Stromal cell of bone marrow (primary cell): ENCODE measurements around the gene MLXIP.

Experiments
- DNase-seq: peaks from one replicate; pipeline ENCODE4 v3.0.0-alpha.2; 2012; ENCODE audit warnings: low read depth

The MLXIP gene

GRCh38 chr12:122126713-122127597, 48.4 kb downstream of the MLXIP start:
- no peak for DNase-seq

- DNase-seq, result no peak
Observed at GRCh38 chr12:122127839-122128238, 49.3 kb downstream of the MLXIP start.

- no peak for DNase-seq
Observed at GRCh38 chr12:122128481-122128880, 49.9 kb downstream of the MLXIP start.

- DNase-seq, result no peak
Observed at GRCh38 chr12:122129131-122129530, 50.6 kb downstream of the MLXIP start.

- no peak for DNase-seq
Observed at GRCh38 chr12:122130150-122130549, 51.6 kb downstream of the MLXIP start.

GRCh38 chr12:122133192-122133950, 54.8 kb downstream of the MLXIP start:
- no peak for DNase-seq

GRCh38 chr12:122135437-122136031, 57.0 kb downstream of the MLXIP start:
- DNase-seq, result no peak

GRCh38 chr12:122137229-122137628, 58.7 kb downstream of the MLXIP start:
- DNase-seq, result no peak

- no peak for DNase-seq
Observed at GRCh38 chr12:122137681-122138080, 59.1 kb downstream of the MLXIP start.

- DNase-seq, result no peak
Observed at GRCh38 chr12:122138181-122138580, 59.6 kb downstream of the MLXIP start.

- no peak for DNase-seq
Observed at GRCh38 chr12:122138616-122139015, 60.1 kb downstream of the MLXIP start.

GRCh38 chr12:122139266-122139665, 60.7 kb downstream of the MLXIP start:
- no peak for DNase-seq

GRCh38 chr12:122139941-122140340, 61.4 kb downstream of the MLXIP start:
- no peak for DNase-seq

GRCh38 chr12:122140467-122141257, 62.1 kb downstream of the MLXIP start:
- no peak for DNase-seq

- DNase-seq, result no peak
Observed at GRCh38 chr12:122141911-122142725, 63.6 kb downstream of the MLXIP start.

- no peak for DNase-seq
Observed at GRCh38 chr12:122142857-122143256, 64.3 kb downstream of the MLXIP start.

- DNase-seq, result no peak
Observed at GRCh38 chr12:122144885-122145284, 66.3 kb downstream of the MLXIP start.

GRCh38 chr12:122145505-122146330, 67.2 kb downstream of the MLXIP start:
- DNase-seq, result no peak

GRCh38 chr12:122147514-122148290, 69.1 kb downstream of the MLXIP start:
- no peak for DNase-seq
